Middle frontal gyrus (tissue), 1 donor: ENCODE measurements around the gene XCR1.
A peak's percentile ranks its signal among the peaks of the same experiment; 100 is the strongest.
"Not testable (repeated sequence)": the region's sequence is repeated elsewhere in the genome, so short reads cannot be mapped to it uniquely, and the experiment has no call there.

ENCODE experiments used
- DNase-seq: peaks from one replicate; pipeline ENCODE4 v3.0.0-alpha.2; 2015; ENCODE audit warnings: low spot score; ENCODE audit errors: extremely low spot score

XCR1 gene

DNA sequence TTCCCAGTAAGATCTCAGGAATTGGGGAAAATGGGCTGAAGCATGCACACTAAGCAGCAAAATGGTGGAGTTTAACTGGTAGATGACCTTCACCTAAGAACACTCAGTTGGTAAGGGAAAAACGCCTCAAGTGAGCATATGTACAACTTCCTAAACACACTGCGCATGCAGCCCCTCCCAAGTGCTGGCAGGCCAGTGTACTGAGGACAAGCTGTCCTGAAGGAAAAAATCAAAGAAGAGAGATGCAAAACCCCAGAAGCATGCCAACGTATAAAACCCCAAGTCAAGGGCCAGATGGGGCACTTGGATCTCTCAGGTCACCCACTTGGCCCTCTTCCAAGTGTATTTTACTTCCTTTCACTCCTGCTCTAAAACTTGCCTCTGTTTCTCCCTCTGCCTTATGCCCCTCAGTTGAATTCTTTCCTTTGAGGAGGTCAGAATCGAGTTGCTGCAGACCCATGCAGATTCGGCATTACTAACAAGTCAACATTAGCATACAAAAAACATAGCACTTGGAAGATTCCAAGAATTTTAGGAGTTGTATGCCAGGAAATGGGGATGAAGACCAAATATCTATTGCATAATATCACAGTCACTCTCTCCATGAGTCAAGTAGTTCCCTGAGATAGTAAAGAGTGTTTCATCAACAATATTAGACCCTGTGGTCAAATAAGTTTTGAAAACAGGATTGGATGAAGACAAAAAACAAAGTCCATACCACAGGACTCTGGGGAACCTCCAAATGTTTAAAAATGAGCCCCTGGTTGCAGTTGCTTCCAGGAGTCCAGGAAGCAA, 20.8 kb downstream of the XCR1 start:
- no peak for DNase-seq

GRCh38 chr3:46003706-46004105, 23.6 kb downstream of the XCR1 start:
- DNase-seq = not testable (repeated sequence)

DNA sequence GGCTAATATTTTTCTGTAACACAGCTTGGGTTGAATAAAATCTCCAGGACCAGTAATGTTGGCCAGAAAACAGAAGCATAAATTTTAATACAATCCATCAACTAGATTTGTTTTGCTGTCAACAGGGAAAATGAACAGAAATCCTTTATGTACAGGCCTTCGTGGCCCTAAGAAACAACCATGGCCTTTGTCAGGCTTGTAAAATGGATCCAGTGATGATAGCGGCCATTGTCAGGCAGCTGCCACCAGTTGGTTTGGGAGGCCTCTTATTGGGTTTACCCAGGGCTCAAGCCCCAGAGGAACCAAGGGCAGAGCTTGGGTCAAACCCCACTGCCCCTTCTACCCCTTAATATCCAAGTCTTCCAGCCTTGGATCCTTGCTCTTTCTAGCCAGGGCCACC, 26.1 kb downstream of the XCR1 start:
- no peak for DNase-seq

- DNase-seq = no peak
Observed at GRCh38 chr3:45997942-45998341, 29.3 kb downstream of the XCR1 start.

- DNase-seq = not testable (repeated sequence)
Observed at GRCh38 chr3:45997499-45997898, 29.8 kb downstream of the XCR1 start.

- peak; percentile 74 for DNase-seq
Observed at GRCh38 chr3:45995236-45996192, 31.8 kb downstream of the XCR1 start, which contains the start of gene FYCO1. FYCO1 (minus strand) TSS chr3:45995824; CDS start chr3:45984910, 10,914 bp downstream.

DNA sequence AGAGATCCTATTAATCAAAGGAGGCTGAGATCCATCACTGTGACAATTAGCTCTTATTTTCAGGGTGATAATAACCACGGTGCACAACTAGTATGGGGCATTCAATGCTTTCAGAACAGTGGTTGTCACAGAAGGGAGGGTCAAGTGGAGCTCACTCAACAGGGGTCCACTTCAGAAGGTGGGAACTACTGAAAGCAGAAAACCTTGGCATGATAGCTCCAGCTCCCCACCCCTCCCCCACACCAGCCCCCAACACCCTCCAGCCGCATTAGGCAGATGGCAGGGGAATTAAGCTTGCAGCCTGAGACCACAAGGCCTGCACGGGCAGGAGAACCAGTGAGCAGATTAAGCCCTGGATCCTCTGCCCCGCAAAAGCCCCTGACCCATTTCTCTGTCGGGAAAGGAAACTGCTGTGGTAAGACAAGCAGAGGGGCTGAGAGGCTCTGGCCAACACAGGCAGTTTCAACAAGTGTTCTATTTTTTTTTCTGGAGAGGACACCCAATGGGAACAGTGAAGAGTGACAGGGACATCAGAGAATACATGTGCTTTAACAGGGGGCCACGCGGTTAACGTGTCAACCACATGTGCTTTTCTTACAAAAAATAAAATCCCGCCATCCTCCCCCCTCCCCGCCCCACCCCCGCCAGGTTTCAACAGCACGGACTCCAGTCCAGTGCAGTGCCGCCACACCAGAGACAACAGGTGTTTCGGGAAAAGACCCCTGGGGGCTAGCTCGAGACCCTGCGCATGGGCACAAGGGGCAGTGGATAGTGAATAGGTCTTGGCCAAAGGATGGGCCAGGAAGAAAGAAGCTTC, 32.7 kb downstream of the XCR1 start:
- no peak for DNase-seq

DNA sequence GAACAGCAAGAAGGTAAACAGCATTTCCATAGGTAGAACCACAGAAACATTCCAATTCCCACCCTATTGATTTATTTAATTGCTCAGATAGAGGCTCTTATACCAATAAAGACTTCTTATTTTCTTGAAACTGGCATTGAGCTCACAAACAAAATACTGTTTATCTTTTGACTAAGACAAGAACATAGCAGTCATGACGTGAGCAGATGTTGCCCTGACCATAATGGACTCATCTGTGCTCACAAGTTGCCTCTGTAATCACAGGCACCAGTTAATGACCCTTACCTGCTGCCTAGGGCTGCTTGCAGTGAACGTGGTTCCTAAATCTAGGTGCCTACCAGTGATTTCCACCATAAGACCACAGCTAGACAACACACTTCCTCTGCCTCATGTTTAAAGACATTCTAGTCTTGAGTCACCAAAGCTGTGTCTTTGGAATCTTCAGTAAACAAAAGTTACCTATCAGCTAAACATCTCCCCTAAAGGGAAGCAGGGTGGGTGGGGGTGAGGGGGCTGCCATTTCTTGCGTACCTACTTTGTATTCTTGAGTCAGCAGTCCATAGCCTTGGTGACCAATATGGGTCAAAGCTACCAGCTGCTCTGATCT, 33.8 kb downstream of the XCR1 start:
- no peak for DNase-seq

DNA sequence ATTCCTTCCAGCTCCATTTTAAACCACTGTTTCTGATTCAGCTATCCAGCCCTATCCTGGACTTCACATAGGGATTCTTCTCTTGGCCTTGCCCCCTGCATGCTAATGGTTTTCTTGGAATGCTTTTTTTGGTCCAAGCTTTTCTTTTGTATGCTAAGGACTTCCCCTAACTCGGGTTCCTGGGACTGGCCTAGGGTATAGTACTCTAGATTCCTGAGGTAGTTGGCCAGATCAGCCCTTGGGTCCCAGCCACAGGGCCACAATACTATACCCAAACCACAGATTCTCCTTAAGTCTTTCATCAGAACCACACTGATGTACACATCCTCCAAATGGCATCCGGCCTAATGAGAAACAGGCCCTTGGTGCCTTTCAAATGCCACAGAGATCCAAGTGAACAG, 34.5 kb downstream of the XCR1 start:
- DNase-seq = no peak

GRCh38 chr3:45992133-45992729, 35.1 kb downstream of the XCR1 start:
- no peak for DNase-seq

DNA sequence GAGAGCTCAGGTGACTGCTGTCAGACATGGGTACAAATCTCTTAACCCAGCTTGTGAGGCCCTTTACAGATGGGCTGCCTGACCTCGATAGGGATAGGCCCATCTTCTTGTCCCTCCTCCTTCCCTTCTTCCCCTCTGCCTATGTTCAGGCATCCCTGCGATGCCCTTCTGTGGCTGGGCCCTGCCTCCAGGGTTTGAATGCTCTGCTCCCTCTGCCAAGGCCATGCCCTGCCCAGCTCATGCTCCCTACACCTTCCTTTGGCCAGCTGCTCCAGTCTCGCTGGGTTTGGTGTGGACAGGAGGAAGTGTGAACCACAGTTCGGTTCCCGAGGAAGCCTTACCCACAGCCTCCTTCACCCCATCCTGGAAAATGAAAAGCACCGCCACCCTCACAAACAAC, 35.9 kb downstream of the XCR1 start:
- no peak for DNase-seq

DNA sequence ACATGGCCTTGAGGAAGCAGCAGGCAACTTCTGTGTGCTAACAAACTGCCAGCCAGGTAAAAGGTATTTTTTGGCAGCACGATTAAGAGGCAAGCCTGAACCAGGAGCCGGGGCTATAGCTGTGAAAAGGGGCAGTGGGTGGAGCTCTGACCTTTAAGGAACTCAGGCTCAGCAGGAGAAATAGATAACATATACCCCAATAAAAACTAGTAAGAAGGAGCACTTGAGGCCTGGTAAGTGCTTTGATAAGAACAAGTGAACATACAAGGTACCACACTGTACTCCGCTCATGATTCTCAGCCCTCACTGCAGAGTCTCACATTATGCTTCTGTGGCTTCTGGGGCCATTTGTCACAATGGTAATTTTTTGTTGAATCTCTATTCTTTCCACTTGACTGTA, 37.1 kb downstream of the XCR1 start:
- no peak for DNase-seq

- no peak for DNase-seq
Observed at GRCh38 chr3:45988804-45989203, 38.5 kb downstream of the XCR1 start.

DNA sequence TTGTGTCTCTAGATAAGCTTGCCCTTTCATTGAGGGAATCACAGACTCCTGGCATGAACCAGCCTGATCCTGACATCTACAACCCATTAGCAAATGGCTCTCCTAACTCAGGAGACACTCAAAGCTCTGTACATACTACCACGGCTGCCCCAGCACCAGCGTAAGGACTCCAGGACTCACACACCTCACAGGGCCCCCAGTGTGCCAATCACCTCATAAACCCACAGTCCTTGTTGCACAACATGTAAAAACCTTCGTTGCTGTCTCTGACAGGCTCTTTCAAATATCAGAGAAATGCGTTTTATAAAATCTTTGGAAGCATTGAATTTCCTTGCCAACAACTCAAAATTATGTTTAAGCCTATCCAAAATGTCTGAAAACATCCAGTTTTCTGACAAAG, 38.9 kb downstream of the XCR1 start:
- no peak for DNase-seq

DNA sequence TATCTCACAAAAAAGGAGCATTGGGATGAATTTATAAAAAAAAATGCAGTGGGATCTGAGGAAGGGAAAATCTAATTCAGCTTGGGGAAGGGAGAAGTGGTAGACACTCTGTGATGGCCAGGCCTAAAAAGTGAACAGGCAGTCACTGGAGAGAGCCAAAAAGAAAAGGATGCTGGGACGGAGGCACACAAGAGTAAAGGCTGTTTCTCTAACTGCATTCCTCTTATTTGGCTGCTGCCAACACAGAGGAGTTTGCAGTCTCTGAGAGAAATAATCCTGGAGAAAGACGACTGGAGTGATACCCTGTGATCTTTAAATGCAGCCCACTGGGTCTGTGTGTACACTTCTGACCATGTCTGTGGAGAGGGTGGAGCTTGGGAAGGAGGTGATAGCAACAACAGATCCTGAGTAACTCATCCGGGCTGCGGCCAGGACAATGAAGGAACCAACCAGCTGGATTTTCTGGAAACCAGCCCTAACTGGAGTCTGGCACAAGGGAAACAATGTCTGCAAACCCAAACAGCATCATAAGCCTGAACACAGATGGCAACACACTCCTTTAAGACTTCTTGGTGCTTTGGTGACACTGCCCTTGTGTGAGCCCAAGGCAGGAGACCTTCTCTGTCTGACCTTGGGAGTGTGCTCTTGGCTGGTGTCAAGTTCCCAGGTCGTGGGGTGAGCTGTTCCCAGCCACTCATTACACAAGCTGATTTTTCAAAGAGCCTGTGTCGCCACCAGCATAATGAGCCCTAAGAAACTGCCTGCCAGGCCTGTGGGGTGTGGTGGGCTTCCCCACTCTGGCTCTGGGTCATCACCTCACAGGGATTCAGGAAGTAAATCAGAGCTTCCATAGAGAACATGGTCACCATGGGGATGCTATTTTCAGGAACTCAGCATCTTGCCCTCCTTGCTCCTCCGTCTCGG, 39.7 kb downstream of the XCR1 start:
- peak; percentile 14 for DNase-seq

DNA sequence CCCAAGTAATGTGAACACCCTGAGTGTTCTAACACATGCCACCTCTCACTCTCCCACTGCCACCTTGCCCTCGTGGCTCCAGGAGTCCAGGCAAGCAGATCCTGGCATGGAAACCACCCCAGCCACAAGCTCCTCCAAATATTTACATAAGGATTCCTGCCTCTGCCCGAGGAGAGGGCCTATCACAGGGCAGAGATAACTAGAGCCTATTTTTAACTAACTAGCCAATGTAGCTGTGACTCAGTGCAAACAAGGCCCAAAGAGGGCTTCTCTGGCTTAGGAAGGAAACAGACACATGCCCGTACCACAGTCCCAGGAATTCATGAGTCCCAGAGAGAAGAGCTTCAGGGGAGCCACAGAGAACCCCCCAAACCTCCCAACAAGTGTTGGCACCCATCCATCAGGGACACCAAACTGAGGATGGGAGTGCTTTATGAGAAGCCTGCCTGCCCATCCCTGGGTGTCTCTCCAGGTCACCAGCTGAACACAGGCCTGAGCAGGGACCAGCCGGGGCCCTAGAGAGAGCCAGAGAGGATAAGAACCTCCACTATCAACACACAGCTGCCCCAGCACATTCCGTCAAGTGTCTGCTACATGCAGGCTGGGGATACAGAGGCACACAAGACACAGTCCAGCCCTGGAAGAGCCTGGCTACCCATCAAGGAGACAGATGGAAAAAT, 40.8 kb downstream of the XCR1 start:
- no peak for DNase-seq

GRCh38 chr3:45985532-45986302, 41.6 kb downstream of the XCR1 start:
- DNase-seq = no peak
